Measurements from ENCODE around the gene C11orf21.

C11orf21 gene

GRCh38 chr11:2309251-2310072, 7.7 kb upstream of the C11orf21 start:
- in situ Hi-C loops (cut with HindIII; ENCODE audit: low sequenced_read_pairs) = no loop called here

GRCh38 chr11:2308713-2309112, 7.0 kb upstream of the C11orf21 start:
- in situ Hi-C loops (cut with HindIII; ENCODE audit: low sequenced_read_pairs) = no loop called here

- in situ Hi-C loops (cut with HindIII; ENCODE audit: low sequenced_read_pairs) = no loop called here
These were observed 6.0 kb upstream of the C11orf21 start for GRCh38 chr11:2307501-2308331.

GRCh38 chr11:2306877-2307500, 5.3 kb upstream of the C11orf21 start:
- in situ Hi-C loops (cut with HindIII; ENCODE audit: low sequenced_read_pairs) = no loop called here

GRCh38 chr11:2306452-2306823, 4.7 kb upstream of the C11orf21 start:
- in situ Hi-C loops (cut with HindIII; ENCODE audit: low sequenced_read_pairs) = no loop called here

- in situ Hi-C loops (cut with HindIII; ENCODE audit: low sequenced_read_pairs) = no loop called here
These were observed 4.2 kb upstream of the C11orf21 start for GRCh38 chr11:2305788-2306451.

GRCh38 chr11:2305140-2305778, 3.5 kb upstream of the C11orf21 start:
- in situ Hi-C loops (cut with HindIII; ENCODE audit: low sequenced_read_pairs) = no loop called here

GRCh38 chr11:2304506-2305139, 2.9 kb upstream of the C11orf21 start:
- in situ Hi-C loops (cut with HindIII; ENCODE audit: low sequenced_read_pairs) = no loop called here

- in situ Hi-C loops (cut with HindIII; ENCODE audit: low sequenced_read_pairs) = no loop called here
These were observed 2.1 kb upstream of the C11orf21 start for GRCh38 chr11:2303627-2304505.

- in situ Hi-C loops (cut with HindIII; ENCODE audit: low sequenced_read_pairs) = no loop called here
These were observed 1.3 kb upstream of the C11orf21 start for GRCh38 chr11:2302896-2303626.

- in situ Hi-C loops (cut with HindIII; ENCODE audit: low sequenced_read_pairs) = no loop called here
These were observed 683 bp upstream of the C11orf21 start for GRCh38 chr11:2302306-2302895.

- in situ Hi-C loops (cut with HindIII; ENCODE audit: low sequenced_read_pairs) = no loop called here
These were observed 635 bp downstream of the C11orf21 start for GRCh38 chr11:2300936-2301630.

GRCh38 chr11:2300290-2300935, 1.3 kb downstream of the C11orf21 start:
- in situ Hi-C loops (cut with HindIII; ENCODE audit: low sequenced_read_pairs) = no loop called here

GRCh38 chr11:2299773-2300172, 1.9 kb downstream of the C11orf21 start:
- in situ Hi-C loops (cut with HindIII; ENCODE audit: low sequenced_read_pairs) = loop anchor here (5.0 kb wide), 2 partner anchors 52 to 117 kb away; no protein-coding TSS in a partner anchor

GRCh38 chr11:2298795-2299761, 2.6 kb downstream of the C11orf21 start:
- in situ Hi-C loops (cut with HindIII; ENCODE audit: low sequenced_read_pairs) = loop anchor here (5.0 kb wide), 2 partner anchors 52 to 117 kb away; no protein-coding TSS in a partner anchor
